ENCODE data around the gene SSBP3. TPM values are rescaled to one million over a fixed set of nuclear protein-coding genes. Genes with fewer than 3 reads are reported as not detected.

Gene SSBP3
- total RNA-seq, 4 donors from 2014 or later = 19.3 to 40.5 (median 31.3) TPM

GRCh38 chr1:54396261-54396933, 9.8 kb downstream of the SSBP3 start:
- 68 to 74% methylated on average over 8 of the region's 8 CpGs for WGBS, 2 donors
- intact Hi-C loops (cut with DNase I; ENCODE audit: low total_unique reads) = no loop called here
- H3K4me3 ChIP-seq (ENCODE audit: low read depth, poor library complexity, severe bottlenecking) = no peak overlapping the region
- no peak for TF ChIP-seq CTCF (IDR thresholded peaks at IDR 0.05)
- no peak for TF ChIP-seq POLR2A (IDR thresholded peaks at IDR 0.05)
- DNase-seq (ENCODE audit: low spot score in 2 of 2) = no peak

- TF ChIP-seq POLR2A (IDR thresholded peaks at IDR 0.05) = no peak
- TF ChIP-seq CTCF (IDR thresholded peaks at IDR 0.05) = no peak
- no peak for DNase-seq (ENCODE audit: low spot score in 2 of 2)
- WGBS, 2 donors = 94 to 96% methylated on average over 11 of the region's 11 CpGs
- intact Hi-C loops (cut with DNase I; ENCODE audit: low total_unique reads) = no loop called here
- H3K4me3 ChIP-seq (ENCODE audit: low read depth, poor library complexity, severe bottlenecking) = no peak overlapping the region
Observed at GRCh38 chr1:54395281-54395934, 10.8 kb downstream of the SSBP3 start.

- intact Hi-C loops (cut with DNase I; ENCODE audit: low total_unique reads) = no loop called here
- no peak overlapping the region for H3K4me3 ChIP-seq (ENCODE audit: low read depth, poor library complexity, severe bottlenecking)
- WGBS, 2 donors = 95 to 96% methylated on average over 4 of the region's 4 CpGs
- no peak for DNase-seq (ENCODE audit: low spot score in 2 of 2)
- TF ChIP-seq POLR2A (IDR thresholded peaks at IDR 0.05) = no peak
- no peak for TF ChIP-seq CTCF (IDR thresholded peaks at IDR 0.05)
Observed at GRCh38 chr1:54394104-54394503, 12.1 kb downstream of the SSBP3 start.

GRCh38 chr1:54392401-54392800, 13.8 kb downstream of the SSBP3 start:
- no peak for DNase-seq (ENCODE audit: low spot score in 2 of 2)
- TF ChIP-seq CTCF (IDR thresholded peaks at IDR 0.05) (no peak), POLR2A (IDR thresholded peaks at IDR 0.05) (no peak)
- intact Hi-C loops (cut with DNase I; ENCODE audit: low total_unique reads) = no loop called here
- WGBS, 2 donors = 79 to 81% methylated on average over 3 of the region's 3 CpGs
- H3K4me3 ChIP-seq (ENCODE audit: low read depth, poor library complexity, severe bottlenecking) = no peak overlapping the region

- no peak for DNase-seq (ENCODE audit: low spot score in 2 of 2)
- WGBS, 2 donors = 90 to 93% methylated on average over 12 to 15 of the region's 15 CpGs
- TF ChIP-seq CTCF (IDR thresholded peaks at IDR 0.05) = no peak
- TF ChIP-seq POLR2A (IDR thresholded peaks at IDR 0.05) = no peak
- intact Hi-C loops (cut with DNase I; ENCODE audit: low total_unique reads) = no loop called here
- H3K4me3 ChIP-seq (ENCODE audit: low read depth, poor library complexity, severe bottlenecking) = no peak overlapping the region
Observed at GRCh38 chr1:54391450-54392209, 14.6 kb downstream of the SSBP3 start.
